ENCODE results near the gene SLC37A3.

DNA sequence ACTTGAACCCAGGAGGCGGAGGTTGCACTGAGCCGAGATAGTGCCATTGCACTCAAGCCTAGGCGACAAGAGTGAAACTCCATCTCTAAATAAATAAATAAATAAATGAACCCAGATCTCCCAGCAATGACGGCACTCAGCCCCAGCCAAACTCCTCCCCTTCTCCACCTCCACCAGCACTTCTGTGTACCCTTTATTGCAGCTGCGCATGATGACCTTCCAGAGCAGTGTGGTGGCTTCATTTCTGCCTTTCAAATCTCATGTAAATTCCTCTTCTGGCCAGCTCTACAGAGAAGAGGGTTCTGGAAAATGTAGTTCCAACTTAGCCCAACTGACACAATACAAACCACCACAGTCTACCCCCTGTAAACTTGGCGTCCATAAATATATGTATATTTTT, 108.5 kb downstream of the SLC37A3 start:
- TF ChIP-seq POLR2A (IDR thresholded peaks at IDR 0.05; ENCODE audit: low read depth, low read length) (no peak), POLR2AphosphoS5 (IDR thresholded peaks at IDR 0.05; ENCODE audit: low read depth, low read length) (no peak)

Data from GM12892 (cell line).